Measurements from ENCODE around the gene ZP1. TPM values are rescaled to one million over a fixed set of nuclear protein-coding genes. Genes with fewer than 3 reads are reported as not detected.
"Not testable (repeated sequence)": the region's sequence is repeated elsewhere in the genome, so short reads cannot be mapped to it uniquely, and the experiment has no call there.

ZP1 gene
- total RNA-seq, 1 donor from 2014 or later: not detected

DNA sequence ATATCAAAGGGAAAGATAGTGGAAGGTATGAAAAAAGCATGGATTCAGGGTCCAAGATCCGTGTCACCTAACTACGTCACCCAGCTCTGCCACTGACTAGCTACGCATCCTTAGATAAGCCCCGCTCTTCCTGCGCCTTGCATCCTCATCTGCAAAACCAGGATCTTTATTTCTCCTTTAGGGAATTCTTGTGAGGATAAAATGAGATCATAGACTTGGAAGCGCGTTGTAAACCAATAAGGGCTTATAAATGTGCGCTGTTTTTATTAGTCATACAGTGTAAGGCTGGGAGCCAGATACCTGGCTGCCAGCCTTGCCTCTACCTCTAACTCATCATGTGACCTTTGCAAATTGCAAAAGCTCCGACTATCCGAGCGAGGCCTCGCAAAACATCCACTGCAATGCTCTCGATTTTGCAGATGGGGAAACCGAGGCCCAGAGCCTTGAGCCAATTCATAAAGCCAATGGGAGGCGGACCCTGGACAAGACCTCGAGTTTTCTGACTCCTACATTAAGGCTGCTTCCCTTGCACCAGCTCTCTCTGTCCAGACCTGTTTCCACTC, 38.3 kb downstream of the ZP1 start:
- DNase-seq (no peak), ATAC-seq (no peak)
- Histone ChIP-seq H3K4me3 (peak overlapping the region; percentile 84), H3K36me3 (peaks cover 31% of the 10 kb centered on the region), H3K9me3 (no peaks in the 10 kb centered on the region), H3K27ac (peak overlapping the region; percentile 93), H3K4me1 (peaks cover 27% of the 10 kb centered on the region), H3K27me3 (no peaks in the 10 kb centered on the region)
- intact Hi-C loops (cut with DNase I): no loop called here
- TF ChIP-seq, protein P1, sequence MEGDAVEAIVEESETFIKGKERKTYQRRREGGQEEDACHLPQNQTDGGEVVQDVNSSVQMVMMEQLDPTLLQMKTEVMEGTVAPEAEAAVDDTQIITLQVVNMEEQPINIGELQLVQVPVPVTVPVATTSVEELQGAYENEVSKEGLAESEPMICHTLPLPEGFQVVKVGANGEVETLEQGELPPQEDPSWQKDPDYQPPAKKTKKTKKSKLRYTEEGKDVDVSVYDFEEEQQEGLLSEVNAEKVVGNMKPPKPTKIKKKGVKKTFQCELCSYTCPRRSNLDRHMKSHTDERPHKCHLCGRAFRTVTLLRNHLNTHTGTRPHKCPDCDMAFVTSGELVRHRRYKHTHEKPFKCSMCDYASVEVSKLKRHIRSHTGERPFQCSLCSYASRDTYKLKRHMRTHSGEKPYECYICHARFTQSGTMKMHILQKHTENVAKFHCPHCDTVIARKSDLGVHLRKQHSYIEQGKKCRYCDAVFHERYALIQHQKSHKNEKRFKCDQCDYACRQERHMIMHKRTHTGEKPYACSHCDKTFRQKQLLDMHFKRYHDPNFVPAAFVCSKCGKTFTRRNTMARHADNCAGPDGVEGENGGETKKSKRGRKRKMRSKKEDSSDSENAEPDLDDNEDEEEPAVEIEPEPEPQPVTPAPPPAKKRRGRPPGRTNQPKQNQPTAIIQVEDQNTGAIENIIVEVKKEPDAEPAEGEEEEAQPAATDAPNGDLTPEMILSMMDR (IDR thresholded peaks at IDR 0.05): no peak

DNA sequence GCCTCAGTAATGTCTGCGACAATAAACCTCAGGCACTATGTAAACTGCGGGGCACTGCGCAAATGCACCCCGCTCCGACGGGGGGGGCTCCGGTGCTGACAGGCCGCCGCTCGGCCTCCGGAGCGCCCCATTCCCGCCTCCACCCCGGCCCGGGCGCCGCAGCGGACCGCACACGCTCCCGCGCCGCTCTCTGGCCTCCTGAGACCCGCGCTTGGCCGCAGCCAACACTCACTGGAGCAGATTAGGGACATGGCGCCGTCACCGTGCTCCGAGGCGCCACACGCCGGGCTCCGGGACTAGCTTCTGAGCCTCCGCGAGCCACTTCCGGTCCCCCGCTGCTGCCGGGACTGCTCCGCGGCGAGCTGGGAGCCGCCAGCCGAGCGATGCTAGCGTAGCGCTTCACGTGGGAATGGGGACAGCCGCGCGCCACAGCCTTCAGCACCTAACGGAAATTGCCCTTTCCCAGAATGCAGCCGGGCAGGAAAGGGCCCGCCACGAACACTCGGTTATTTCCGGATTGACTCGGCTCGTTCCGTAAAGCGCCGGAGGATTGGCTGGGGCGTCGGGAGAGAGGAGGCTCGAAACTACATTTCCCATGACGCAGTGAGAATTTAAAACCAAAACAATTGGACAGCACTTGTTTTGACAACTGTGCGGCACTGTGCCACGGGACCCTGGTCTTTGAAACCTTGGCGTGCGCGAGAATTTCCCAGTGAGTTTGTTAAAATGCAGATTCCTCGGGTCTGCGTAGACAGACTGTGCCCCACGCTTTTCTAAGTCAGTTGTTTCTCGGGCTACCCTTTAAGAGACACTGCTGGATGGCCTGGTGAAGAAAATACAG, 39.0 kb downstream of the ZP1 start, which contains the start of gene PRPF19:
Gene PRPF19, minus strand, starts transcription at position 454 of the 841 bp plus-strand sequence. Its CDS starts 203 bp downstream, at position 251.
- Histone ChIP-seq H3K4me3 (peak within 1 kb of the TSS; percentile 84), H3K27me3 (no peaks in the 10 kb centered on the region), H3K4me1 (peaks cover 30% of the 10 kb centered on the region), H3K9me3 (no peaks in the 10 kb centered on the region), H3K27ac (peak within 1 kb of the TSS; percentile 93), H3K36me3 (peaks cover 23% of the 10 kb centered on the region)
- intact Hi-C loops (cut with DNase I): no loop called here
- peak; percentile 97 for DNase-seq
- TF ChIP-seq, protein P1 (IDR thresholded peaks at IDR 0.05): no peak
- peak; percentile 98 for ATAC-seq

DNA sequence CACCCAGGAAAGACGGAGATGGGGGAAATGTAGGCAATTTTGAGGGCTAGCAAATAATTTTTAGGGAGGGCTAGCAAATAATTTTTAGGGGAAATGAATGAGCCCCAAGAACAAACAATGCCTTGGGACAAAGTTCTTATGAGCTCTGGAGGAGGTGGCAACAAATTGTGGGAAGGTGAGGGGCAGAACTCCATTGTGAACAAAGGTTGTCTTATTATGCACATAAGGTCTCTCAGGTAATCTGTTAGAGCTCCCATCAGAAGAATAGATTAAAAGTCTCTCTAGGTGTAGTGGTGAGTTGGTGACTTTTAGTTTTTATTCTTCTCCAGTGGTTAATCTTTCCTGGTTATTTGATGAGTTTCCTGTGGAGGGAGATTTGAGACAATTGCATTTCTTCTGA, 41.5 kb downstream of the ZP1 start:
- H3K27ac ChIP-seq: no peak overlapping the region
- no peaks in the 10 kb centered on the region for H3K36me3 ChIP-seq
- intact Hi-C loops (cut with DNase I): no loop called here
- H3K9me3 ChIP-seq: no peaks in the 10 kb centered on the region
- ATAC-seq (no peak), DNase-seq (no peak)
- no peaks in the 10 kb centered on the region for H3K27me3 ChIP-seq
- peaks cover 37% of the 10 kb centered on the region for H3K4me1 ChIP-seq
- TF ChIP-seq, protein P1 (IDR thresholded peaks at IDR 0.05): no peak
- H3K4me3 ChIP-seq: no peak overlapping the region

DNA sequence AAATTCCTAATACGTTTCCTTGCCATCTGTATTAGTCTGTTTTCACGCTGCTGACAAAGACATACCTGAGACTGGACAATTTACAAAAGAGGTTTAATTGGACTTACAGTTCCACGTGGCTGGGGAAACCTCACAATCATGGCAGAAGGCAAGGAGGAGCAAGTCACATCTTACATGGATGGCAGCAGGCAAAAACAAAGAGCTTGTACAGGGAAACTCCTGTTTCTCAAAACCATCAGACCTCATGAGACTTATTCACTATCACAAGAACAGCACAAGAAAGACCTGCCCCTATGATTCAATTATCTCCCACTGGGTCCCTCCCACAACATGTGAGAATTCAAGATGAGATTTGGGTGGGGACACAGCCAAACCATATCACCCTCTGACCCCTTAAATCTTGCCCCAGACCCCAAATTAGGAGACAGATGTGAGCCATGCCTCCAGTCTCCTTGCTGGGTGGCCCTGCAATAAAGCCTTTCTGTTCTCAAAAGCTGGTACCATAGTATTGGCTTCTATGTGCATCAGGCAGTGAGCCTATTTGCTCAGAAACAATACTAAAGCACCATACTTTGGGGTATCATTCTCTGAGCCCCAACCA, 42.4 kb downstream of the ZP1 start:
- H3K27ac ChIP-seq; ATAC-seq; H3K36me3 ChIP-seq; H3K4me3 ChIP-seq; intact Hi-C loops (cut with DNase I); H3K9me3 ChIP-seq; H3K27me3 ChIP-seq; DNase-seq: not testable (repeated sequence)
- peaks cover 27% of the 10 kb centered on the region for H3K4me1 ChIP-seq

DNA sequence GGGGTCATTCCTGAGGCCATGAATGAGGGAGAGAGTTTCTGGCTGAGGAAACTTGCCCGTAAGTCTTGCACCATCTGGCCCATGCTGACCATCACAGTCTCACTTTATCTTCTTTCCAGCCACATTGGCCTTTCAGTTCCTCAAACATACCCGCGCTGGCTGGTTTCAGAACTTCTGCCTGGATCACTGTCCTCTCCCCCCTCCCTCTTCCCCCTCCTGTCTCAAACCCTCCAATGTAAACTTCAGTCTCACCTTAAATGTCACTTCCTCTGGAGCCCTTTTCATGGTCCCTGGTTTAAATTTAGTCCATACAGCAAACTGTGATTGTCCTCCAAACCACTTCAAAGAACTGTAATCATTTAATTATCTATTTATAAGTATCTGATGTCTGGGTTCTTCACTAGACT, 42.9 kb downstream of the ZP1 start:
- DNase-seq (no peak), ATAC-seq (no peak)
- TF ChIP-seq, protein P1 (IDR thresholded peaks at IDR 0.05): no peak
- Histone ChIP-seq H3K9me3 (no peaks in the 10 kb centered on the region), H3K4me3 (no peak overlapping the region), H3K4me1 (peaks cover 27% of the 10 kb centered on the region), H3K27me3 (no peaks in the 10 kb centered on the region), H3K27ac (no peak overlapping the region), H3K36me3 (no peaks in the 10 kb centered on the region)
- intact Hi-C loops (cut with DNase I): no loop called here
